Muscle of arm (tissue), 14 donors: ENCODE results near the gene OSTN. TPM values are rescaled to one million over a fixed set of nuclear protein-coding genes. Genes with fewer than 3 reads are reported as not detected.
"Not testable (repeated sequence)": the region's sequence is repeated elsewhere in the genome, so short reads cannot be mapped to it uniquely, and the experiment has no call there.

Experiments
- DNase-seq: peaks from one replicate; pipeline ENCODE4 v3.0.0-alpha.2; 2013
- long read RNA-seq, 11 donors: transcript quantifications; one replicate each; lab custom pipeline, GENCODE V29; 2026
- polyA plus RNA-seq, 12 donors: library from polyadenylated mRNA; unstranded; fragments of 120-200 nt; gene quantifications; one replicate each; pipeline ENCODE4 v1.2.1, GENCODE V29; 2013; ENCODE audit not compliant: insufficient read length in 12 of 12

OSTN gene
- 1 to 10 TPM in 11 of 12 donors, not detected in 1; 1.7 to 8.2 (median 5.8) TPM for polyA plus RNA-seq
- long read RNA-seq, donor 1, result 0 reads
- long read RNA-seq, donor 2, result 0 reads
- long read RNA-seq, donor 3, result 0 reads
- long read RNA-seq, donor 4, result 0 reads
- long read RNA-seq, donor 5, result 0 reads
- long read RNA-seq, donor 6, result 0 reads
- long read RNA-seq, donor 7, result 0 reads
- long read RNA-seq, donor 8, result 0 reads
- long read RNA-seq, donor 9, partial matches to known transcripts, result 0 of 1 reads
- long read RNA-seq, donor 9, other reads (novel, unspliced or antisense), result 0 of 1 reads
- long read RNA-seq, donor 10, result 0 reads
- long read RNA-seq, donor 11, result 0 reads

GRCh38 chr3:191198932-191199331, at the start of gene OSTN:
OSTN (plus strand) TSS chr3:191199241; CDS start chr3:191212533, 13,292 bp downstream.
- DNase-seq, result no peak

GRCh38 chr3:191151653-191152052, 47.4 kb upstream of the OSTN start:
- DNase-seq, result no peak

- DNase-seq, result no peak
Measured at GRCh38 chr3:191154827-191155226, 44.2 kb upstream of the OSTN start.

GRCh38 chr3:191158247-191158646, 40.8 kb upstream of the OSTN start:
- no peak for DNase-seq

GRCh38 chr3:191158815-191159214, 40.2 kb upstream of the OSTN start:
- DNase-seq, result peak; percentile 44

- DNase-seq, result no peak
Measured at GRCh38 chr3:191165802-191166201, 33.2 kb upstream of the OSTN start.

GRCh38 chr3:191166368-191166767, 32.7 kb upstream of the OSTN start:
- no peak for DNase-seq

GRCh38 chr3:191169566-191169965, 29.5 kb upstream of the OSTN start:
- peak; percentile 38 for DNase-seq

GRCh38 chr3:191170097-191170496, 28.9 kb upstream of the OSTN start:
- no peak for DNase-seq

GRCh38 chr3:191175102-191175501, 23.9 kb upstream of the OSTN start:
- DNase-seq, result no peak

GRCh38 chr3:191176038-191176785, 22.8 kb upstream of the OSTN start:
- no peak for DNase-seq

GRCh38 chr3:191185382-191185781, 13.7 kb upstream of the OSTN start:
- not testable (repeated sequence) for DNase-seq

GRCh38 chr3:191188246-191188645, 10.8 kb upstream of the OSTN start:
- not testable (repeated sequence) for DNase-seq

GRCh38 chr3:191192270-191192669, 6.8 kb upstream of the OSTN start:
- DNase-seq, result not testable (repeated sequence)

- no peak for DNase-seq
Measured at GRCh38 chr3:191192941-191193340, 6.1 kb upstream of the OSTN start.

GRCh38 chr3:191197761-191198306, 1.2 kb upstream of the OSTN start:
- no peak for DNase-seq

- no peak for DNase-seq
Measured at GRCh38 chr3:191198480-191198879, 561 bp upstream of the OSTN start.

GRCh38 chr3:191210032-191210431, 11.0 kb downstream of the OSTN start:
- DNase-seq, result no peak

GRCh38 chr3:191216510-191216909, 17.5 kb downstream of the OSTN start:
- DNase-seq, result no peak

GRCh38 chr3:191217301-191217700, 18.3 kb downstream of the OSTN start:
- DNase-seq, result no peak

- no peak for DNase-seq
Measured at GRCh38 chr3:191220908-191221307, 21.9 kb downstream of the OSTN start.

GRCh38 chr3:191221638-191222037, 22.6 kb downstream of the OSTN start:
- no peak for DNase-seq

- DNase-seq, result no peak
Measured at GRCh38 chr3:191227541-191227940, 28.5 kb downstream of the OSTN start.
